Smooth muscle cell (in vitro differentiated cells): ENCODE measurements around the gene KCNIP4. TPM values are rescaled to one million over a fixed set of nuclear protein-coding genes. Genes with fewer than 3 reads are reported as not detected.

ENCODE experiments used
- DNase-seq: peaks from one replicate; lab custom pipeline; 2025; ENCODE audit not compliant: unreplicated experiment; lab: John Stamatoyannopoulos, UW
- H2AFZ ChIP-seq: fragments of 200-600 bp; sonication (generic); 2 replicates; pipeline ENCODE4 v1.6.0; 2016; ENCODE audit warnings: antibody characterized with exemption, low read depth, mild to moderate bottlenecking
- H3F3A ChIP-seq: fragments of 200-600 bp; sonication (generic); 2 replicates; pipeline ENCODE4 v1.6.0; 2017; ENCODE audit warnings: antibody characterized with exemption, low read depth
- H3K27ac ChIP-seq: fragments of 200-600 bp; sonication (generic); 2 replicates; pipeline ENCODE4 v1.5.1; 2016; ENCODE audit warnings: low read depth, mild to moderate bottlenecking
- H3K27me3 ChIP-seq: fragments of 200-600 bp; sonication (generic); 2 replicates; pipeline ENCODE4 v1.6.1; 2016; ENCODE audit warnings: low read depth, mild to moderate bottlenecking
- H3K36me3 ChIP-seq: fragments of 200-600 bp; sonication (generic); 2 replicates; pipeline ENCODE4 v1.5.1; 2016; ENCODE audit warnings: low read depth
- H3K4me1 ChIP-seq: fragments of 200-600 bp; sonication (generic); 2 replicates; pipeline ENCODE4 v1.5.1; 2016; ENCODE audit warnings: low read depth
- H3K4me2 ChIP-seq: fragments of 200-600 bp; sonication (generic); 2 replicates; pipeline ENCODE4 v1.6.0; 2016; ENCODE audit warnings: mild to moderate bottlenecking
- H3K4me3 ChIP-seq: fragments of 200-600 bp; sonication (generic); 2 replicates; pipeline ENCODE4 v1.5.1; 2016; ENCODE audit warnings: mild to moderate bottlenecking
- H3K79me2 ChIP-seq: fragments of 200-600 bp; sonication (generic); 2 replicates; pipeline ENCODE4 v1.6.0; 2016; ENCODE audit warnings: low read depth, mild to moderate bottlenecking
- H3K9ac ChIP-seq: fragments of 200-600 bp; sonication (generic); 2 replicates; pipeline ENCODE4 v1.6.0; 2016; ENCODE audit warnings: low read depth
- H3K9me3 ChIP-seq: fragments of 200-600 bp; sonication (generic); replicated peaks from 2 replicates; pipeline ENCODE4 v1.5.1; 2016; ENCODE audit warnings: low read depth
- H4K20me1 ChIP-seq: fragments of 200-600 bp; sonication (generic); 2 replicates; pipeline ENCODE4 v1.6.0; 2016; ENCODE audit warnings: low read depth
- WGBS: methylation state at CpG from one replicate; pipeline ENCODE4 v1.1.7; 2016; ENCODE audit warnings: low lambda C conversion rate; 5-methylcytosine and 5-hydroxymethylcytosine counted together
- polyA plus RNA-seq: library from polyadenylated mRNA; unstranded; fragments of >200 nt; fragmentation: Nextera tagmentation; extraction: Ambion mirVana; gene quantifications from 2 replicates; pipeline ENCODE4 v1.2.1, GENCODE V29; 2016
- total RNA-seq: library from RNA; depleted of rRNA; stranded (reverse); fragments of >200 nt; gene quantifications from 2 replicates; pipeline ENCODE4 v1.2.3, GENCODE V29; 2014
- TF ChIP-seq, protein P1 (sequence below): fragments of 200-600 bp; sonication (generic); IDR thresholded peaks from 2 replicates; pipeline ENCODE4 v1.5.1; 2017; ENCODE audit warnings: borderline replicate concordance, mild to moderate bottlenecking, antibody characterized with exemption; ENCODE audit not compliant: insufficient read depth, poor library complexity, severe bottlenecking

The KCNIP4 gene
- total and polyA plus RNA-seq, 2 experiments from 2014 or later: 0.07 TPM; not detected in 1

DNA sequence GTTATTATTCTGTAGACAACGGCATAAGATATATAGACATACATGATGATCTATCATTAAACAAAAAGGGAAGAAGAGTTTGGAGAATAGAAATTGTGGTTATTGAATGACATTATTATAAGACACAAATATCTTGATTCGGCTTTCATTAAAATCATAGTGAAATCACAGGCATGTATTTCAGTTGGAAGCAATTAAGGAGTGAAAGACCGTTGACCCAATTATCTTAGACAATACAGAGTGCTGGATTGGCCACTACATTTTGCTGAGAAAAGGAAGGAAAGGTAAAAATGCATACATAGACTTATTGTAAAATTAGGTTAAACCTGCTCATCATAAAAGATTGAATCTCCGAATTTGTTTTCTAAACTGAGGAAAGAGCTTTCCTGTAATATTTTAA is 209.8 kb downstream of the KCNIP4 start:
- Histone ChIP-seq H3K4me2 (no peak overlapping the region), H3K4me3 (no peak overlapping the region), H4K20me1 (no peaks in the 10 kb centered on the region), H3K36me3 (no peaks in the 10 kb centered on the region), H3K27me3 (no peaks in the 10 kb centered on the region), H2AFZ (no peak overlapping the region), H3K9me3 (no peaks in the 10 kb centered on the region), H3K79me2 (no peaks in the 10 kb centered on the region), H3K27ac (no peak overlapping the region), H3K4me1 (no peaks in the 10 kb centered on the region), H3F3A (no peaks in the 10 kb centered on the region), H3K9ac (no peak overlapping the region)
- TF ChIP-seq, protein P1, sequence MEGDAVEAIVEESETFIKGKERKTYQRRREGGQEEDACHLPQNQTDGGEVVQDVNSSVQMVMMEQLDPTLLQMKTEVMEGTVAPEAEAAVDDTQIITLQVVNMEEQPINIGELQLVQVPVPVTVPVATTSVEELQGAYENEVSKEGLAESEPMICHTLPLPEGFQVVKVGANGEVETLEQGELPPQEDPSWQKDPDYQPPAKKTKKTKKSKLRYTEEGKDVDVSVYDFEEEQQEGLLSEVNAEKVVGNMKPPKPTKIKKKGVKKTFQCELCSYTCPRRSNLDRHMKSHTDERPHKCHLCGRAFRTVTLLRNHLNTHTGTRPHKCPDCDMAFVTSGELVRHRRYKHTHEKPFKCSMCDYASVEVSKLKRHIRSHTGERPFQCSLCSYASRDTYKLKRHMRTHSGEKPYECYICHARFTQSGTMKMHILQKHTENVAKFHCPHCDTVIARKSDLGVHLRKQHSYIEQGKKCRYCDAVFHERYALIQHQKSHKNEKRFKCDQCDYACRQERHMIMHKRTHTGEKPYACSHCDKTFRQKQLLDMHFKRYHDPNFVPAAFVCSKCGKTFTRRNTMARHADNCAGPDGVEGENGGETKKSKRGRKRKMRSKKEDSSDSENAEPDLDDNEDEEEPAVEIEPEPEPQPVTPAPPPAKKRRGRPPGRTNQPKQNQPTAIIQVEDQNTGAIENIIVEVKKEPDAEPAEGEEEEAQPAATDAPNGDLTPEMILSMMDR: no peak
- WGBS: 92% methylated on average over 4 of the region's 4 CpGs
- DNase-seq: no peak

DNA sequence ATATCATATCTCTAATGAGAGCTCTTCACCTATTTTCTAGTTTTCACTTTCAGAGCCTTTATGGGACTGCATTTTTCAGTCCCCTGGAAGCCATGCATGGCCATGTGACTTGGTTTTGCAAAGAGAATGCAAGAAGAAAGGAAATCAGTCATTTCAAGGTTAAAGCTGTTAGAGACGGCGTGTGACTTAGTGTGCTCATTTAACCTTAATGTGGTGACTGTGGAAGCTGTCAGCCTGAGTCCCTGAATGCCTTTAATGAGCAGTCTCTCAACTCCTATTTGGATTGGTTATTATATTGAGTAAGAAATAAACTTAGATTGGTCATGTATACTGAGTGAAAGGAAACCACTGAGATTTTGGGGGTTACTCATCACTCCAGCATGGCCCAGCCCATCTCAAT is 212.7 kb downstream of the KCNIP4 start:
- TF ChIP-seq, protein P1: no peak
- Histone ChIP-seq H3K4me3 (no peak overlapping the region), H3K9me3 (no peaks in the 10 kb centered on the region)

DNA sequence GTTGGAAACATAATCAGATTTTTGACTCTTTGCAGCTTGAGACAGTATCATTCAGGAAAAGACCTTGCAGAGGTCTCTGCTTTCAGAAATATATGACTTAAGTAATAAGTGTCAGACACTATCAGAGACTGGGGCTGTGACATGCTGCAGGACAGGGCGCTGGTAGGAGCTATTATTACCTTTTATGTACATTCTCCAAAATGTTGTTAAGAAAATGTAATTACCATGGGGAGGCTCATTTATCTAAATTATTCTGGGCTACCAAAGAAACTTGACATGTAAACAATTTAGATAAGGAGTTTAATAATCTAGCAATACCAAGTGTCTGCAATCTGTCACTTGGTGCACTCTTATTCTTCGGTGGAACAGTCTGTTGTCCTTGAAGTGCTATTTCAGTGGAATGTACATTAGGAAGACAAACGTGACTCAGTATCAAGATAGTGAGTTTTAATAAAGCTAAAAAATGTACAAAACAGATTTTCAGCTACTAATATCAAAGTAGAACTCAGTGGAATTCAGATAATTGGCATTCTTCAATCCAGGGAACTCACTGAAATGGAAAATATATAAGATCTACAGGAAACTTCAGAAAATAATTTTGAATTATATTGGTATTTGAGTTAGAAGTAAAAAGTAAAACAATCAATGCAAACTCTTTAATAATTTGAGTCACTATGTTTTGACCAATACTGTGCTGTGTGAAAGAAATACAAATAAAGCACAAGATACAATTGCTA is 214.5 kb downstream of the KCNIP4 start:
- Histone ChIP-seq H3K4me2 (no peak overlapping the region), H2AFZ (no peak overlapping the region), H3F3A (no peaks in the 10 kb centered on the region), H3K9me3 (no peaks in the 10 kb centered on the region), H4K20me1 (no peaks in the 10 kb centered on the region), H3K4me3 (no peak overlapping the region), H3K27me3 (no peaks in the 10 kb centered on the region), H3K36me3 (no peaks in the 10 kb centered on the region), H3K9ac (no peak overlapping the region), H3K27ac (no peak overlapping the region), H3K79me2 (no peaks in the 10 kb centered on the region), H3K4me1 (no peaks in the 10 kb centered on the region)
- TF ChIP-seq, protein P1: no peak
- 27% methylated on average over 3 of the region's 3 CpGs for WGBS
- no peak for DNase-seq

More for the DNA sequence above, 212.7 kb downstream of the KCNIP4 start:
- Histone ChIP-seq H3F3A (no peaks in the 10 kb centered on the region), H2AFZ (no peak overlapping the region), H3K27ac (no peak overlapping the region), H3K36me3 (no peaks in the 10 kb centered on the region), H3K4me2 (no peak overlapping the region), H3K79me2 (no peaks in the 10 kb centered on the region), H3K27me3 (no peaks in the 10 kb centered on the region), H3K4me1 (no peaks in the 10 kb centered on the region), H3K9ac (no peak overlapping the region), H4K20me1 (no peaks in the 10 kb centered on the region)
- WGBS: 87% methylated on average over 2 of the region's 2 CpGs
- no peak for DNase-seq

DNA sequence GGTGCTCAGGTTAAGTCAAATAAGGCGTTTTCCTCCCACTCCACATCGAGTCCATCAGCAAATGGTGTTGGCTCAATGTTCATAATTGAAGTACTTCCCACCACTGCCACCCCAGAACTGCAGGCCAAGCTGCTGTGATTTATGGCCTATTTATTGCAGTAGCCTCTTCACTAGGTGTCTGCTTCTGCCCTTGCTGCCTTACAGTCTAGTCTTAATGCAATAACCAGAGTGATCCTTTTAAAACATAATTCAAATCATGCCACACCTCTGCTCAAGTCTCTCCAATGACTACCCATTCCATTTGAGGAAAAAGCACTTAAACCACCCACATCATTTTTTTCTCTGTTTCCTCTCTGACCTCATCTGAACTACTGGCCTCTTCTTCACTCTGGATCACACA is 220.3 kb downstream of the KCNIP4 start:
- H3F3A ChIP-seq: peaks cover 7% of the 10 kb centered on the region
- TF ChIP-seq, protein P1: no peak
- H3K27ac ChIP-seq: no peak overlapping the region
- 84% methylated on average over 2 of the region's 2 CpGs for WGBS
- no peak overlapping the region for H2AFZ ChIP-seq
- no peak for DNase-seq
- no peaks in the 10 kb centered on the region for H3K4me1 ChIP-seq
- H3K4me2 ChIP-seq: no peak overlapping the region
- no peaks in the 10 kb centered on the region for H3K79me2 ChIP-seq
- no peaks in the 10 kb centered on the region for H3K9me3 ChIP-seq
- H3K9ac ChIP-seq: no peak overlapping the region
- no peaks in the 10 kb centered on the region for H3K36me3 ChIP-seq
- H3K27me3 ChIP-seq: no peaks in the 10 kb centered on the region
- H4K20me1 ChIP-seq: no peaks in the 10 kb centered on the region
- H3K4me3 ChIP-seq: no peak overlapping the region
